TTC549 (cell line): ENCODE results near the gene CAPN3.

Experiments
- FAIRE-seq: peaks from 2 replicates; lab custom pipeline; 2012; peaks lifted over from hg19 to GRCh38; lab: Jason Lieb, UNC

The CAPN3 gene

GRCh38 chr15:42358141-42358540 lies 1.2 kb upstream of the CAPN3 start:
- FAIRE-seq, result no peak

GRCh38 chr15:42359985-42360384 lies 684 bp downstream of the CAPN3 start:
- FAIRE-seq, result no peak

- FAIRE-seq, result no peak
Measured at GRCh38 chr15:42360535-42361112, 1.3 kb downstream of the CAPN3 start.

GRCh38 chr15:42363487-42363886 lies 4.2 kb downstream of the CAPN3 start:
- no peak for FAIRE-seq

- no peak for FAIRE-seq
Measured at GRCh38 chr15:42363942-42364341, 4.6 kb downstream of the CAPN3 start.

- FAIRE-seq, result no peak
Measured at GRCh38 chr15:42364529-42364928, 5.2 kb downstream of the CAPN3 start.

GRCh38 chr15:42365921-42366550 lies 6.7 kb downstream of the CAPN3 start:
- FAIRE-seq, result no peak

GRCh38 chr15:42367041-42367440 lies 7.7 kb downstream of the CAPN3 start:
- FAIRE-seq, result no peak

GRCh38 chr15:42368096-42368495 lies 8.8 kb downstream of the CAPN3 start:
- no peak for FAIRE-seq

GRCh38 chr15:42371096-42371495 lies 11.8 kb downstream of the CAPN3 start:
- no peak for FAIRE-seq

GRCh38 chr15:42373274-42373673 lies 14.0 kb downstream of the CAPN3 start:
- no peak for FAIRE-seq

- FAIRE-seq, result no peak
Measured at GRCh38 chr15:42373936-42374335, 14.6 kb downstream of the CAPN3 start.

GRCh38 chr15:42374810-42375209 lies 15.5 kb downstream of the CAPN3 start:
- no peak for FAIRE-seq

GRCh38 chr15:42375252-42375651 lies 16.0 kb downstream of the CAPN3 start:
- FAIRE-seq, result no peak

- no peak for FAIRE-seq
Measured at GRCh38 chr15:42375941-42376340, 16.6 kb downstream of the CAPN3 start.

GRCh38 chr15:42378011-42378410 lies 18.7 kb downstream of the CAPN3 start:
- FAIRE-seq, result no peak

- no peak for FAIRE-seq
Measured at GRCh38 chr15:42384597-42384996, 25.3 kb downstream of the CAPN3 start.

GRCh38 chr15:42385206-42385979 lies 26.1 kb downstream of the CAPN3 start:
- peak; percentile 45 for FAIRE-seq

GRCh38 chr15:42385980-42386700 lies 26.8 kb downstream of the CAPN3 start:
- no peak for FAIRE-seq

GRCh38 chr15:42387603-42388002 lies 28.3 kb downstream of the CAPN3 start:
- FAIRE-seq, result no peak

GRCh38 chr15:42392309-42393024 lies 33.2 kb downstream of the CAPN3 start:
- no peak for FAIRE-seq

GRCh38 chr15:42394106-42394505 lies 34.8 kb downstream of the CAPN3 start:
- FAIRE-seq, result no peak
